SKM-1 (cell line): Measurements from ENCODE around the gene DLST.
A peak's percentile ranks its signal among the peaks of the same experiment; 100 is the strongest.

Source experiments
- DNase-seq: peaks from one replicate; lab custom pipeline; 2025; ENCODE audit not compliant: unreplicated experiment; lab: John Stamatoyannopoulos, UW

DLST gene

DNA sequence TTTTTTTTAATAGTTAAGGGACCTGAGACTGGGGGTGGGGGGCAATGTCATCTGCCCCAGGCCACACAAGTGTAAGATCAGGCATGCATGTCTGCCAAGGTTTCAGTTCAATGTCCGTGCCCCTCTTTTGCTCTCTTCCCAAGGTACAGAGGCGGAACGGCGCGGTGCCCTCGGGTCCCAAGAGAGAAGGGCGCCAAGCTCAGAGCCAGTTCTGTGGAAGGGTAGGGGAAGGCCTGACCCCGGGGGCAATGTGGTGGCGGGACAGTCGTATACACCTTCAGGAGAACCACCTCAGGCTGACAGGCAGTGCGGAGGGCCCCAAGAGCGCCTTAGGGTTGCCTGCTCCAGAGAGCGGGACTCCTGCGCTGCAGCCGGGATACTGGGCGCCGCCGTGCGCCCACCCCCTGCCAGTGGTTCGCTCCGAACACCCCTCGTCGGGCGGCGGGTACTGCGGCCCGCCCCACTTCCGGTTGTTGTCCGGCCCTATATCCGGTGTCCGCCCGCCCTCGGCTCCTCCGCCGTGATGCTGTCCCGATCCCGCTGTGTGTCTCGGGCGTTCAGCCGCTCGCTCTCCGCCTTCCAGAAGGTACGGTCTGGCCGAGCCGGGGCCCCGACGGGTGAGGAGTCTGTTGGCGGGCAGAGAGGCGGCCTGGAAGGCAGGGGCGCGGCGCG, at the start of gene DLST:
Gene DLST (plus strand): TSS at position 486 of the 672 bp plus-strand sequence. CDS start 38 bp downstream, at position 524.
- peak; percentile 36 for DNase-seq

DNA sequence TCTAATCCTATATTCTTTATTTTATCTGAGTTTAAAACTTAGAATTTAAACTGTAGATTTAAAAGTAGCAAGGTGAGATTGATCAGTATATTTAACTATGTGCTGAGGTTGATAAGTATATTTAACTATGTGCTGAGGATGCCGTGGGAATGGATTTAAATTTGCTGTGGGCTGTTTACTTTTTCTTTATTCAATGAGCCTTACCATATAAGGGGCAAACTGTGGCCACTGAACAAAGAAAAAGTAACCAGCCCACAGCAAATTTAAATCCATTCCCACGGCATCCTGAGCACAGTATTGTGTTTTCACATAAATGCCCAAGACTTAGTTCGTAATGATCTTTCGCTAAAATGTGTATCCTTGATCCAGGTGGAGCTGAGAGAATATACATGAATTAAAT, 48.9 kb upstream of the DLST start:
- DNase-seq, result no peak

DNA sequence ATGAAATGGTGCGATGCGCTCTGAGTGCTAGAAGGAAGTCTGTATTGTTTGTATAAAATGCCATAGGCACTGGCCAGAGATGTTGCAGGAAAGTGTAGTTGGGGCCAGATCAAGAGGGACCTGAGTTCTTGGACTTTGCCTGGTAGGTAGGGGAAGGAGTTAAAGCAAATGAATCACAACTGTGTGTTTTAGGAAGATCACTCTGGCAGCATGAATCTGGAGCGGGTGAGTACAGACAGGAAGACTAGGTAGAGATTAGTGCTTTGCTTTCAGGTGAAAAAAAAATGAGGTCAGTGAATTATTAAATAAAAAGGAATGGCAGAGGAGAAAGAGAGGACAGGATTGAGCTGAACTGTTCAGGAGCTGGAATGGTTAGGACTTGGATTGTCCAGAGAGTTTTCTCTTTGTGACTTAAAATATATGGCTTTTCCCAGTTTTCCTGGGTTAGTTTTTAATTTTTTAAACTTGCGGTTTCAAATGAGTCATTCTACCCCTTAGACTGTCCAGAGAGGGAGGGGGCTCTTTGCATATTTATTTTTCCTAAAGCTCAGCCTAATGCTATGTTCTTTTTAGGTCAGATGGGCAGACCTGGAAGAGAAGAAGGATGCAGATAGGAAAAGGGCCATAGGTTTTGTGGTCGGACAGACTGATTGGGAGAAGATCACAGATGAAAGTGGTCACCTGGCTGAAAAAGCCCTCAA, 46.9 kb upstream of the DLST start:
- no peak for DNase-seq

DNA sequence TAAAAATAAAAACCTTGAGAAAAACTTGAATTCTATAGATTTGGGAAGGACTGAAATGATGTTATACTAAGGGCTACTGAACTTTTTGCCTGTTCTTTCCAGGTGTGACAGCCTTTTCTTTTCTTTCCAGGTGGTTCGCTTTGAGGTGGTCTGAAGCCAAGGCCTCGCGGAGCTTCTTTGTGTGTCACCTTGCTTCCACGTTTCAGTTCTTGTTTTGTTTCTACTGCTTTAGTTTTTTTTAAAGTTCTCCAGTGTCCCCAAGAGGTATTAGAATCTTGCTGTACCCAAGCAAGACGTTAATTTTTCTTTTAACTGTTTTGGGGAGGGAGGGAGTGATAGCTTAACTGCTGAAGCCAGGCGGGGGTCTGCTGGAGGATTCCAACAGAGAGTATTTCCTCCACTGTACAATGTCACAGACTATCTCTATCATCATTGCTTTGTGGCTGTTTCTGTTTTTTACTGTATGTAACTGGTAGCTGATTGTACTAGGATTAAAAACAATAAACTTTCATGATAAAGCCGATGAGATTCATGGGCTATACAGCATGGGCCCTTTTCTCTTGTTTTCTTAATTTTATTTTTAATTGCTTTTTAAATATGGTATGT, 46.0 kb upstream of the DLST start:
- DNase-seq, result no peak

DNA sequence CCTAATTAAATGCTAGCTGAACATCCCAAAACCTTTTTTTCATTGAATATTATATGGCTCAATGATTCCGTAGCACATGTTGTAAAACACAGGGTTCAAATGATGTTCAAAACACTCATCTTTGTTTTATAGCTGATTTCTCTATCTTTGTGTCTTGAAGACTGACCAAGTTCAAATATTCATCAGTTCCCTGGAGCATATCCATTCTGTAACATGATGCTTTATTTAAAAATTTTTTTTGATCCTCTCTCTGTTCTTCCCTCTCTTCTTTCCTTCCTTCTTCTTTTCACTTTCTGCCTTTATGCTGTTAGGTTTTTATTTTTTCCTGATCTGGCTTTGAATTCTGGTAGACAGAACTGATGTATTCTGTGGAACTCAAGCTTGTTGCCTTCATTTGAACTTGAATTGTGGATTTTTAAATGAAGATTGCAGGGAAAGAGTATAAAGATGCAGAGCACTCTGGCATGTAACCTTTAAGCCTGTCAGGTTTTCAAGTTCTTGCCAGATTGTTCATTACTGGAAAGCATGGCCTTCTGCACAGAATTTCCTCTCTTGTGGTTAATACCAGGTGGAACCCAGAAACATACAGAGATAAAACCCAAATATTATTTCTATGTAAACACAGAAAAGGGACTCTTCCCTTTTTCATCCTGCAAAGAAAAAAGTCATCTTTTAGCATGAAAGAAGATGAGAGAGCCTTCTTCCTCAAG, 45.3 kb upstream of the DLST start:
- DNase-seq, result no peak

DNA sequence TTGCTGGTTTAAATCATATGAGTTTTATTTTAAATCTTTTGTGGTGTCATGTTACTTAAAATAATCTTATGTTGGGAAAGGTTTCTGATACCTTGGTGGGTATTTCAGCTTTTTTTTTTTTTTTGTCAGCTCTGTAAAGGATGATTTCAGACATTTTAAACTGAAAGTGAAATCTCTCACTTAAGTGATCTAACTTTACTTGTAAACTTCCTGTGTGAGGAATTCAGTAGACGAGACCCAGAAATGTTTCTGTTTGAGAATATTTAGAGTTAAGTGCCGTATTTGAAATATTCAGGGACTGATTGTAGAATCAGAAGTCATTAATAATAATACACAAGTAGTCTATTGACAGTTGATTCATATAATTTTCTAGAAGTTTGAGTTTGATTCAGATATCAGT, 43.5 kb upstream of the DLST start:
- DNase-seq, result no peak

DNA sequence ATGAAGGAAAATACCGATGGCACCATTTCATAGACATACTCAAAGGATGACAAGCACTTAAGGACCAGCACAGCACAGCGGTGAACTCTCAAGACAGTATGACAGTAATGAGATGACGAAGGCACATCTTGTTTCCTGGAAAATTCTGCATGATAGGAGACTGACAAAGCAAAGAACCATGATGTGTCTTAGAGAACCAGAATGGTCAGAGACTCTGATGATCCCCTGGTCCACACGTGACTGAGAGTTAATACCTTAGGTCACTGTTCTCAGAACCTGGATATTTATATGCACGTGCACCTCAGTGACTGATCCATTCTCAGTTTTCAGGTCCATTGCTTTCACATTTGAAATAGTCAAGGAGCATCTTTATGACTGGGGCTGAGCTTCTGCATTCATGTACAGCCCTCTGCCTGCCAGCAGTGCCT, 41.1 kb upstream of the DLST start:
- DNase-seq, result no peak

DNA sequence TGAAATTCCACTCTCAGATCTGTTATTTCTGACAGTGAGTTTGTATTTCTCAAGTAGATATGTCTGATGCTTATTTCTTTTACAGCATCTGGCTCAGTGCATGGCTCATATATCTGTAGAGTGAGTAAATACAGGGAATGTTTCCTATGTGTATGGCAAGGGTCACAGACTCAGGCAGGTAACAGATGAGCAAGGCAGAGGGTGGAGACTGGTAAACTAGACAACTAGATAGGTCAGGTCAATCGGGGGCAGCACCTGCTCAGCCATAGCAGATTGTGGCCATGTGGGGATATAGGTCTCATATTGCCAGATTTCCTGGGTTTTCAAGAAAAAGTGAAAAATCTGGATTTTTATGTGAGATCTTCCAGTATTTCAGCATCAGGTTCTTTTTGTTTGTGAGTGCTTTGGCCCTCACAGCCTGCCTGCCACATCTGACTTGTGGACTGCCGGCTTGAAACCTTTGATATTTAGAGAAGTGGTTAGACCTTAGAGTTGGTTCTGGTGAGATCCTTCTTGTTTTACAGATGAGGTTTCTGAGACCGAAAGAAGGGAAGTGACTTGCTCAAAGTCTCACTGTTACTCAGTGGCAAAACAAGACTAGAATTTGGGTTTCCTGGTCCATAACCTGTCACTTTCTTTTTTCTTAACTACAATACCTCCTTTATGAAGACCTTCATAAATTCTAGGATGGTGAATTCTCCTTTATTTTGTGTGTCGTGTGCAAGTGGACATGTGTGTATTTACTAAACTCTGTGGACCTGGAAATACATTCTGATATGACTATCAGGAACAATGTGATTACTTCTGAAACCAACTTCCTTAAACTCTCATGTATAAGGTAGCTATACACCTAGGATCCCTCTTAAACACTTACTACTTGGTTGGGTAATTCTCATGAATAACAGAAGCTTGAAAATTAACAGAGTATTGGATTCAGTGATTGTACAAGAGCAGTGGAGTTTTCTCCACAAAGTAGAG, 40.2 kb upstream of the DLST start:
- DNase-seq, result peak; percentile 47

DNA sequence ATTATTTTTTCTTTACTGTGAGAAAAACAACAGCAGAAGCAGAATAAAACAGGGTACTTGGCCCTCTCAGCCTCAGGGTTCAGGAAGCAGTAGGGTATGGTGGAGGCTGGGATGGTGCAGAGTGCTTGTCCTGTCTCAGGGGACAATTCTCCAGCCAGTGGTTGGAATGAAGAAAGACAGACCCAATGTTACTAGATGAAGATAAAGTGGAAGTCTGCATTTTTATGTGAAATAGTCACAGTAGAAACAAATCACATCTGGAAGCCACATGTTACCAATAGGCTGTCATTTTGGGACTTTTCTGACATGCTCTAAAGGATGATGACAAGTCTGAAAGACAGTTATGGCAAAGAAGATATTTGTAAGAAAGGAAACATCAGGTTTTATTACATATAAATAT, 38.1 kb upstream of the DLST start:
- no peak for DNase-seq

DNA sequence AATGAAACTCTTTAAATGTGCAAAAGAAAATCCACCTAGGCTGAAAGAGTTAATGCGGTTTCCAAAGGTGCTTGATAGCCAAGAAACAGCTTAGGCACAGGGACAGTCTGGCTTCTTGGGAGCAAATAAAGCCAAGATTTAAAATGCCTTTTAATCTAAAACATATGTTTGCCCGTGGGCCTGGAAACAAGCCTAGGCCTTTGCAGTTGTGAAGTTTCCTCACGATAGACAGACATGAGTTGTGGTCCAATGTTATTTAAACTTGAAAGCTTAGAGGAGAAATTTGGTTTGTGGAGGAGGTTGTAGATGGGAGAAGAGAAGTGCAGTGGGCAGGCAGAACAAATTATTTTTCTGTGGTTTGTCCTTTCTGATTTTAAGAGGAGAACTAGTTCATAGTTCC, 35.5 kb upstream of the DLST start:
- DNase-seq, result no peak

DNA sequence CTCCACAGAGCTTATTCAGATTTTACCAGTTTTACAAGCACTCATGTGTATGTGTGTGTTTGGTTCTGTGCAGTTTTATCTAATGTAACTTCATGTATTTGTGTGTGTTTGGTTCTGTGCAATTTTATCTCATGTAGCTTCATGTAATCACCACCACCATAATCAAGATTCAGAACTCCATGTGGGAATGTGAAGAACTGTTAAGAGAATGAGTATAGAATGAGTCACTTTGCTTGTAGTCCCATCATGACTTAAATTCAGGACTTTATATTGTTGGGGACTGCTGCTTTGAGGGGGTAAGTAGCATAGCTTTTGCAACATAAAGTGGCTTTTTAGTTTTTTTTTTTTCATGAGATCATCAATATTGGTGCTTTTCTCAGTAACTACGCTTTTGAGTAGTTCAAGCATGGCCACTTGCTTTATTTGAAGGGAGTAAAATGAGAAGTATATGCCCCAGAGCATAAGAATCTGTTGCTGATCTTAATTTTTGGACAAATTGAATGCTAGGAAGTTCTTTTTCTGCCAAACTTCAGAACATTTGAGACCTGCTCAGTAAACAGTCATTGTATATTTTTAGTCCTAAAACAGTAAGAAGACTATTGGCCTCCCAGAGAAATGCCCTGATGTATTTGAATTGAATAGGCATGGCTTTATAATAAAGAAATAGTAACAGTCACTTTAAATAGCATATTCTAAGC, 34.6 kb upstream of the DLST start:
- DNase-seq, result no peak

DNA sequence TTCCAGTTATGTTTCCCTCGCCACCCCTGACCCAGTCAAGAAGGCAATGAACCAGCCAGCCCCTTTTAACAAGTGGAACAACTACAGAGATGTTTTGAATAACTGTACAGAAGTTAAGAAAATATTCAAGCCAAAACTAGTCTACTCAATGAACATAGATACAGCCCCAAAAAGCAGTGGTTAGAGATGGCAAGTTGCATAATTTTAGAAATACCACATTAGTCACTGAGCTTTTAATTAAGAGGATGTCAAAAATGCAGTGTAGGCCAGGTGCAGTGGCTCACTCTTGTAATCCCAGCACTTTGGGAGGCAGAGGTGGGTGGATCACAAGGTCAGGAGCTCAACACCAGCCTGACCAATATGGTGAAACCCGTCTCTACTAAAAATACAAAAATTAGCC, 32.9 kb upstream of the DLST start:
- DNase-seq, result no peak

DNA sequence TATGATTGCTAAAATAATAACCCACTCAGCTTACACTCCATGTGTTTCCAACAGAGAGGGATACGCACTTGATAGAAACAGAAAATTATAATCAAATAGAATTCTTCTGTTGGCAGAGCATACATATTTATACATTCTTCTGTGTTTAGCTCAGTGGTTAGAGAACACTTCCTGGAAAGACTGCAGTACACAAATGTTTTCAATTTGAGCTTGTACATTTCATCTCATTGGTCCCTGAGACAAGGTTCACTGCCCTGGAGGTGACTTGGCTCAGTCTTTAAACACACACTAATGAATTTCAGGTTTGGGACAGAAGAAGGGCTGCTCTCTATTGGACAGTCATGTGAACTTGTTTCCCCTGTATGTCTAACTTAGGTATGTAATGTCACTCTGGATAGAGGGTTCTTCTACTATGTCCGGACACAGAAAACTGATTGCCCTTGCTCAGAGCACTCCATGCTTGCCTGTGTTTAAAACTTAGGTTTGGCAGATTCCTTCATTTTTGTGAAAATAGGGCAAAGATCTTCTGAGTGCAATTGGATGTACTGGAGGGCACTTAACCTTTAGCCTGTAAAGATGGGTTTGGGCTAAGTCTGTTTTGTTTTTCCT, 28.7 kb upstream of the DLST start:
- DNase-seq, result no peak

DNA sequence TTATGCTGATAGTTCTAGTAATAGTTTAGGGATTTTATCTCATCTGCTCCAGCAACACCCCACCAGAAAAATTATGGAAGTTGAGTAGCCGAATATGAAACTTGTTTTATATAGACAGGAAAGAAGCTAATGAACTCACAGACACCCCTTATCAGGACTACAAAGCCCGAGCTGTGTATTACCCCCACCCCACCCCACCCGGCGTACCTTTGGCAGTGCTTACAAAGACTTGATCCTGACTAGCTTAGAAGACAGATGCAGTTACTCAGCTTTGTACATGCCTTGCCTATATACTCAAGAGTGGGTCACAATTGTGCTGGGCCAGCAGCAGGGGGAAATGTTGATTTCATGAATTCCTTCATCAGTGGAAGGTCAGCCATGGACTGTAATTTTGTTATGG, 28.1 kb upstream of the DLST start:
- no peak for DNase-seq

DNA sequence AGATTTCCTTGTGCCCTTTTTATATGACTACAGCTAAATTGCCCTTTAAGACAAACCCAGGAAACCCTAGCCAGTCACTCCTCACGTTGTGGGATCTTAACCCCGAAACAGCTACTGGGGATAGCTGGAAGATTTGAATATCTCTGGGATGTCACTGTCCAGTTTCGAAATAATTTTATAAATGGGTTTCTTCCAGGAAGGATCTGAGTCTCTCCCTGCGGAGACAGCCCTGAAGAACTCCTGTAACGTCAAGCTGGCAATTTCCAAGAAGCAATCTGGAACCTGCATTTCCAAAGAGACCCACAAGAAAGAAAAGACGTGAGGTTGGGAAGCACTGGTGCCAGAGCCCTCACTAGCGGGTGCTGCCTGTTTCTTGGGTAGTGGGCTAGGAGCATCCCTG, 26.7 kb upstream of the DLST start:
- no peak for DNase-seq

DNA sequence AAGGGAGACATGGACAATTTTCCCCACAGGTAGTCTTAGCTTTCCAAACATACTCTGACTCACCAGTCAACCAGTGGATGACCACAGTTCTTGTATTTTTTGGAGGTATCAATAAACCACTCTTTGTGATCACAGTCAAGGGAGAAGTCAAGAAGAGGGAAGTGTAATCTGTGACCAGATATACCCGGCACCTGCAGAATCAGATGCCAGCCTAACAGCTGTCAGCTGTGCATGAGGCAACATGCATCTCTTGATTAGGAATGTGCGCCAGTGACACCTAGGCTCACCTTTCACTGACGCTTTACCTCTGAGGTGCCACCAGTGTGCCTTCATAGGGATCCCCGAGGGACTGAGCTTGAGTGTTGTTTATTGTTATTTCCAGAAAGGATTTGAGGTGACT, 25.8 kb upstream of the DLST start:
- DNase-seq, result no peak

DNA sequence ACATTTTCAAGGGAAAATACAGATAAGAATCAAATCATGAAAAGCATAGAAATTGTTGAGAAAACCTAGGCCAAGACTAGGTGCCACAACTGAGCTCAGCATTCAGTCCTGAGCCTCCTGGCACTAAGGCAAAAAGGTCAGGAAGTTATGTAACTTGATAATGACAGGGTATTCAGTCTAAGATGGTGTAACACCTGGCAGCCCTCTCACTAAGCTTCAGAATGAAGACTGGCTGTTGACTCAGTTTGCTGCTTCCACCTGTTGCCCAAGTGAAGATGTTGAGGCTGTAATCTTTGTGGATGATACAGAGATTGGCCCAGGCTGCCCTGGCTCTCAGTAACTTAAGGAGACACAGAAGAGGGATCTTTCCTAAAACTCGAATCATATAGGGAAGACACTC, 25.4 kb upstream of the DLST start:
- no peak for DNase-seq

DNA sequence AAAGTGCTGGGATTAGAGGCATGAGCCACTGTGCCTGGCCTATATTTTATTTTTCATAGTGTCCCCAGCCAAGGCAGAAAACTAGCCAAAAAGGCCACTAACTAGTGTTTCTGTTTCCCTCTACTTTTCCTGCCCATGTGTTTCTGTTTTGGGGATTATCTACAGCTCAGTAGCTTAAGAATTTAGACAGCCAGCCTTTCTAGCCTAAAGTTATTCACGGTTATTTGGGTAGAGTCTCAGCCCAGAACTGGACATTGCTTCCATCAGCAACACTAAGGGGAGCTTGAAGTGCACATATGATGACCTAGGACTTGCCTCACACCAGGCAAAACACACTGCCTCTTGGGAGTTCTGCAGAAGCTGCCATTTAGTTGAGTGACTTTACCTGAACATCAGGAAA, 23.7 kb upstream of the DLST start:
- no peak for DNase-seq

DNA sequence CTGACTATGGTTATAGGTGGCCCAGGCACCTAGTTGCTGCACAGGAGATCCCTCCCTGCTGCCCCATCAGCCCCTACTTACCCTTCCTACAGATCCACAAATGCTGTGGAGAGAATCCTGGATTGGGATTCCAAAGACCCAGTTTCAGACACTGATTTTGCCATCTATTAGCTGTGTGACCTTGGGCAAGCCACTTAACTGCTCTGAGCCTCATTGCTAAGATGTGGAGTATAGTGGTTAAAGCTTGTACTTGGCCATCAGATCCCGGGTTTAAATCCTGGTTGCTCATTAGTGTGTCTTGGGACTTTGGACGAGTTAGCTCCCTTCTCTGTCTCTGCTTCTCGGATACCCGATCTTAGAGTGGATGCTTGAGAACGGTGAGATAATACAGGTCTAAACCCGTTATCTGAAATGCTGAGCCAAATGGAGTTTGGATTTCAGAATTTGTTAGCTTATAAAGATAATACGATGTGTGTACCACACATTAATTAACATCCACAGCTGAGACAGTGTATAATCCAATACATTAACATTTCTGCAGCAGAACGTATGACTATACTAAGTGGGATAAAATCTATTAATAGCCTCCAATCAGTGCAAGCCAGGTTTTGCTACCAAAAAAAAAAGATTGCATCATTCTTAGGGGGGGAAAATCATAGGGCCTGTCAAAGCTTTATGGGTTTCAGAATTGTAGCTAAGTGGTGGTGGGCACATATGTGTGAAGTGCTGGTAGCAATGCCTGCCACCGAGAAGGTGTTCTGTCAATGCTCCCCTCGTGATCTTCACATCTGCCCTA, 21.8 kb upstream of the DLST start:
- no peak for DNase-seq
